Measurements from ENCODE around the gene BCL3. TPM values are rescaled to one million over a fixed set of nuclear protein-coding genes. Genes with fewer than 3 reads are reported as not detected.

Gene BCL3
- polyA plus RNA-seq, 4 donors, result 5.6 to 10.2 (median 6.2) TPM

Other genes starting within 250 kb of the BCL3 start
- gene ZNF180, start 248.2 kb upstream of the BCL3 start, polyA plus RNA-seq (ENCODE audit: insufficient read length in 4 of 4), result 10 to 100 TPM; 14.8 to 18.4 (median 17.3) TPM
- not detected for gene CEACAM20, start 219.0 kb upstream of the BCL3 start, polyA plus RNA-seq (ENCODE audit: insufficient read length in 4 of 4)
- gene IGSF23, start 135.1 kb upstream of the BCL3 start, polyA plus RNA-seq (ENCODE audit: insufficient read length in 4 of 4), result 1 to 10 TPM in 3 of 4 donors, under 1 TPM in 1; 0.55 to 1.7 (median 1.0) TPM
- gene PVR, start 104.8 kb upstream of the BCL3 start, polyA plus RNA-seq (ENCODE audit: insufficient read length in 4 of 4), result 10 to 100 TPM; 30.0 to 36.1 (median 31.7) TPM
- 10 to 100 TPM in 3 of 4 donors, 1 to 10 TPM in 1; 9.4 to 16.3 (median 14.4) TPM for gene CEACAM19, start 77.2 kb upstream of the BCL3 start, polyA plus RNA-seq (ENCODE audit: insufficient read length in 4 of 4)
- not detected for gene CEACAM16, start 49.6 kb upstream of the BCL3 start, polyA plus RNA-seq (ENCODE audit: insufficient read length in 4 of 4)
- 1 to 10 TPM; 4.3 to 7.4 (median 5.7) TPM for gene CBLC, start 29.2 kb downstream of the BCL3 start, polyA plus RNA-seq (ENCODE audit: insufficient read length in 4 of 4)
- 100 to 1,000 TPM; 457 to 754 (median 572) TPM for gene BCAM, start 60.4 kb downstream of the BCL3 start, polyA plus RNA-seq (ENCODE audit: insufficient read length in 4 of 4)
- gene NECTIN2, start 97.6 kb downstream of the BCL3 start, polyA plus RNA-seq (ENCODE audit: insufficient read length in 4 of 4), result 100 to 1,000 TPM; 149 to 180 (median 159) TPM
- gene TOMM40, start 142.5 kb downstream of the BCL3 start, polyA plus RNA-seq (ENCODE audit: insufficient read length in 4 of 4), result 10 to 100 TPM; 44.7 to 54.6 (median 47.6) TPM
- 100 to 1,000 TPM; 261 to 604 (median 299) TPM for gene APOE, start 157.1 kb downstream of the BCL3 start, polyA plus RNA-seq (ENCODE audit: insufficient read length in 4 of 4)
- 10 to 100 TPM; 10.5 to 12.5 (median 11.2) TPM for gene APOC1, start 165.9 kb downstream of the BCL3 start, polyA plus RNA-seq (ENCODE audit: insufficient read length in 4 of 4)
- not detected for gene APOC4, start 193.5 kb downstream of the BCL3 start, polyA plus RNA-seq (ENCODE audit: insufficient read length in 4 of 4)
- gene APOC2, start 197.3 kb downstream of the BCL3 start, polyA plus RNA-seq (ENCODE audit: insufficient read length in 4 of 4), result 10 to 100 TPM in 2 of 4 donors, 1 to 10 TPM in 2; 6.2 to 14.9 (median 9.6) TPM
- gene CLPTM1, start 206.7 kb downstream of the BCL3 start, polyA plus RNA-seq (ENCODE audit: insufficient read length in 4 of 4), result 100 to 1,000 TPM; 107 to 127 (median 121) TPM

Data from right renal pelvis (tissue), 4 donors.